ENCODE measurements around the gene CGB2.
"Not testable (repeated sequence)": the region's sequence is repeated elsewhere in the genome, so short reads cannot be mapped to it uniquely, and the experiment has no call there.

Gene CGB2

DNA sequence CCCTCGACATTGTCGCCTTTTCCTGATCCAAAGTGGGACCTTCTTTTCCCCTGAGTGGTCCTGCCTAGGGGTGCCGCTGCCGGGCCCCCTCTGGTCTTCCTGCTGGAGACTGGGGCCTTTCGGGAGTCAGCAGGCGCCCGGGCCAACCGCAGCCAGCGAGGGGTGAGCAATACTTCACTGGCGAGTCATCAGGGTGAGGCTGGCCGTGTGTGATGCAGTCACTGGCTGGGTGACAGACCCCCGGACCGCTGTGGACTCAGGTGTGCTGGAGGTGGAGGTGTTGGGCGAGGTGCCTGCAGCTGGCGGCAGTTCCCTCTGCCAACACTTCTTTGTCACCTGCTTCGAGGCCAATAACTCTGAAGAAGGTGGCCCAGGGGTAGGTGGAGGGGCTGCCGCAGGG lies 10.5 kb downstream of the CGB2 start:
- TF ChIP-seq, protein P1, sequence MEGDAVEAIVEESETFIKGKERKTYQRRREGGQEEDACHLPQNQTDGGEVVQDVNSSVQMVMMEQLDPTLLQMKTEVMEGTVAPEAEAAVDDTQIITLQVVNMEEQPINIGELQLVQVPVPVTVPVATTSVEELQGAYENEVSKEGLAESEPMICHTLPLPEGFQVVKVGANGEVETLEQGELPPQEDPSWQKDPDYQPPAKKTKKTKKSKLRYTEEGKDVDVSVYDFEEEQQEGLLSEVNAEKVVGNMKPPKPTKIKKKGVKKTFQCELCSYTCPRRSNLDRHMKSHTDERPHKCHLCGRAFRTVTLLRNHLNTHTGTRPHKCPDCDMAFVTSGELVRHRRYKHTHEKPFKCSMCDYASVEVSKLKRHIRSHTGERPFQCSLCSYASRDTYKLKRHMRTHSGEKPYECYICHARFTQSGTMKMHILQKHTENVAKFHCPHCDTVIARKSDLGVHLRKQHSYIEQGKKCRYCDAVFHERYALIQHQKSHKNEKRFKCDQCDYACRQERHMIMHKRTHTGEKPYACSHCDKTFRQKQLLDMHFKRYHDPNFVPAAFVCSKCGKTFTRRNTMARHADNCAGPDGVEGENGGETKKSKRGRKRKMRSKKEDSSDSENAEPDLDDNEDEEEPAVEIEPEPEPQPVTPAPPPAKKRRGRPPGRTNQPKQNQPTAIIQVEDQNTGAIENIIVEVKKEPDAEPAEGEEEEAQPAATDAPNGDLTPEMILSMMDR (IDR thresholded peaks at IDR 0.05; ENCODE audit: borderline replicate concordance, insufficient read depth, low read depth, low read length) = no peak
- no peak overlapping the region for H3K4me3 ChIP-seq (ENCODE audit: low read depth, low read length)

DNA sequence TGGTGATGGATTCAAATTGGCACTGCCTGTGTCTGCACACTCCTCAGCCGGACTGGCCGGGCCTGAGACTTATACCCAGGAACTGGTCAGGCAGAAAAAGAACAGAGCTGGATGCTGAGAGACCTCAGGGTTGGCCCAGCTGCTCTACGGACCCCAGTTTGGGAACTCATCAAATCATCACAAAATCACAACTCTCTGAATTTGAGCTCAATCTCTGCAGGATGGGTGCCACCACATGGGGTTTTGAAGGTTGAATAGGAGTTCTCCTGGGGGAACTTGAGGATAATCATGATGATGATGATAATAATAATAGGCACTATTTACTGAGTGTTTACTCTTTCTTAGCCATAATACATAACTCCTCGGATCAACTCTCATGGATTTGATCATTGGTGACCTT lies 11.0 kb downstream of the CGB2 start:
- not testable (repeated sequence) for H3K4me3 ChIP-seq (ENCODE audit: low read depth, low read length)

DNA sequence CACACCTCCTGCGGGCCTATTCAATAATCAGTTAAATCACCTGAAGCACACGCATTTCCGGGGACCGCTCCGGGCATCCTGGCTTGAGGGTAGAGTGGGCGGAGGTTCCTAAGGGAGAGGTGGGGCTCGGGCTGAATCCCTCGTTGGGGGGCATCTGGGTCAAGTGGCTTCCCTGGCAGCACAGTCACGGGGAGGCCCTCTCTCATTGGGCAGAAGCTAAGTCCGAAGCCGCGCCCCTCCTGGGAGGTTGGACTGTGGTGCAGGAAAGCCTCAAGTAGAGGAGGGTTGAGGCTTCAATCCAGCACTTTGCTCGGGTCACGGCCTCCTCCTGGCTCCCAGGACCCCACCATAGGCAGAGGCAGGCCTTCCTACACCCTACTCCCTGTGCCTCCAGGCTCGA lies 11.9 kb downstream of the CGB2 start, which contains the start of gene CGB5:
CGB5 (plus strand) TSS at position 301 of the 400 bp plus-strand sequence. CDS start 362 bp downstream, outside the sequence.
- H3K4me3 ChIP-seq (ENCODE audit: low read depth, low read length) = not testable (repeated sequence)

DNA sequence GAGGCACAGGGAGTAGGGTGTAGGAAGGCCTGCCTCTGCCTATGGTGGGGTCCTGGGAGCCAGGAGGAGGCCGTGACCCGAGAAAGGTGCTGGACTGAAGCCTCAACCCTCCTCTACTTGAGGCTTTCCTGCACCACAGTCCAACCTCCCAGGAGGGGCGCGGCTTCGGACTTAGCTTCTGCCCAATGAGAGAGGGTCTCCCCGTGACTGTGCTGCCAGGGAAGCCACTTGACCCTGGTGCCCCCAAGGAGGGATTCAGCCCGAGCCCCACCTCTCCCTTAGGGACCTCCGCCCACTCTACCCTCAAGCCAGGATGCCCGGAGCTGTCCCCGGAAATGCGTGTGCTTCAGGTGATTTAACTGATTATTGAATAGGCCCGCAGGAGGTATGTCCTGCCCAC lies 17.3 kb downstream of the CGB2 start, which contains the start of gene CGB8:
CGB8 (minus strand) TSS at position 101 of the 400 bp plus-strand sequence. CDS start 372 bp downstream, outside the sequence.
- H3K4me3 ChIP-seq (ENCODE audit: low read depth, low read length) = not testable (repeated sequence)

DNA sequence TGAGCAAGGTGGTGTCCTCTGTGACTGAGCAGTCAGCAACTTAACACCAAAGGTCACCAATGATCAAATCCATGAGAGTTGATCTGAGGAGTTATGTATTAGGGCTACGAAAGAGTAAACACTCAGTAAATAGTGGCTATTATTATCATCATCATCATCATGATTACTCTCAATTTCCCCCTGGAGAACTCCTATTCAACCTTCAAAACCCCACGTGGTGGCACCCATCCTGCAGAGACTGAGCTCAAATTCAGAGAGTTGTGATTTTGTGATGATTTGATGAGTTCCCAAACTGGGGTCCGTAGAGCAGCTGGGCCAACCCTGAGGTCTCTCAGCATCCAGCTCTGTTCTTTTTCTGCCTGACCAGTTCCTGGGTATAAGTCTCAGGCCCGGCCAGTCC lies 18.1 kb downstream of the CGB2 start:
- not testable (repeated sequence) for H3K4me3 ChIP-seq (ENCODE audit: low read depth, low read length)

DNA sequence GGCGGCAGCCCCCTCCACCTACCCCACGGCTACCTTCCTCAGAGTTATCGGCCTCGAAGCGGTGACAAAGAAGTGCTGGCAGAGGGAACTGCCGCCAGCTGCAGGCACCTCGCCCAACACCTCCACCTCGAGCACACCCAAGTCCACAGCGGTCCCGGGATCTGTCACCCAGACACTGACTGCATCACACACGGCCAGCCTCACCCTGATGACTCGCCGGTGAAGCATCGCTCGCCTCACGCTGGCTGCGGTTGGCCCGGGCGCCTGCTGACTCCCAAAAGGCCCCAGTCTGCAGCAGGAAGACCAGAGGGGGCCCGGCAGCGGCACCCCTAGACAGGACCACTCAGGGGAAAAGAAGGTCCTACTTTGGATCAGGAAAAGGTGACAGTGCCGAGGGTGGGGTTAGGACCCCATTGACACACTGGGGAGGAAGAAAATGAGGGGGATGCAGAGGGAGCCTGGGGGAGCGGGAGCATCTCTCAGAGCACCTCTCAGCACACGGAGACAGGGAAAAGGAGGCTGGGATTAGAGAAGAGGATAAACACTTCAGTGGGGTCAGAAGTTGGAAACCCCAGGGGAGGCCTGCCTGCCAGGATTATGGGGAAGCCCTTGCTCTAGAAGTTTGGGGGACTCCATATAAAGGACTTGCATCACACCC lies 18.8 kb downstream of the CGB2 start:
- not testable (repeated sequence) for H3K4me3 ChIP-seq (ENCODE audit: low read depth, low read length)

DNA sequence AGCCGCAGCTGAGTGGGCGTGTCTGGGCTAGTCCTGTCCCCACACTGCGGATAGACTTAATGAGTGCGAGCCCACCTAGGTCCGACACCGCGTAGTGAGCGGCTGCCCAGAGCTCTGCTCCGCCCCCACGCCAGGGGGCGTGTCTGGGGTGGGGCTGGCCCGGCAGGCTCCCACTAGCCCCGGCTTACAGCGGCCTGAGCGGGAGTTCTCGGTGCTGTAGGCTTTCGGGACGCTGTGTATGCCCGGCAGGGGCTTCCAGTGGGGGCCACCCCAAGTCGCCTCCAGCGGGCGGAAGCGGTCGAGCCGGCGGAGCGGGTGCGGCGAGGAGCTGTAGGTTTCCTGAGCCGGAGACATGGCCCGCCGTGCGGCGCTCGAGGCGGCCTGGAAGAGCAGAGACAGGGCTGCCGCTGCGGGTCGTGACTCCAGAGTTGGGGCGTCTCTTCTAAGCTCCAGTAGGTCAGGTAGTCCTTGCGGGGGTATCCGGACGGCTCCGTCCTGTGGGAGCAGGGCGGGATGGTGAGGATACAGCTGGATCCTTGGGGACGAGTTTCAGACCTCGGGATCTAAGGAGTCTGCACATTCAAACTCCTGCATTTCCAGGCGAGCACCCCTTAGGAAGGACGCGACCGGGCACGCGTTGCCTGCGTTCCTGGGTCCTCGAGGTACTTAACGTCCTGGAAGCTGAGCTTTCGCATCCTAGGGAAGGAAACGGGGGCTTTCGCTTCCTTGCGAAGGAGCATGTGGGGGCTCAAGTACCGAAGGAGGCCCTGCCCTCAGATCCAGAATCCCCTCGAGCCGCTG lies 24.6 kb downstream of the CGB2 start:
- TF ChIP-seq, protein P1 (IDR thresholded peaks at IDR 0.05; ENCODE audit: borderline replicate concordance, insufficient read depth, low read depth, low read length) = no peak
- H3K4me3 ChIP-seq (ENCODE audit: low read depth, low read length) = peak overlapping the region; percentile 36

DNA sequence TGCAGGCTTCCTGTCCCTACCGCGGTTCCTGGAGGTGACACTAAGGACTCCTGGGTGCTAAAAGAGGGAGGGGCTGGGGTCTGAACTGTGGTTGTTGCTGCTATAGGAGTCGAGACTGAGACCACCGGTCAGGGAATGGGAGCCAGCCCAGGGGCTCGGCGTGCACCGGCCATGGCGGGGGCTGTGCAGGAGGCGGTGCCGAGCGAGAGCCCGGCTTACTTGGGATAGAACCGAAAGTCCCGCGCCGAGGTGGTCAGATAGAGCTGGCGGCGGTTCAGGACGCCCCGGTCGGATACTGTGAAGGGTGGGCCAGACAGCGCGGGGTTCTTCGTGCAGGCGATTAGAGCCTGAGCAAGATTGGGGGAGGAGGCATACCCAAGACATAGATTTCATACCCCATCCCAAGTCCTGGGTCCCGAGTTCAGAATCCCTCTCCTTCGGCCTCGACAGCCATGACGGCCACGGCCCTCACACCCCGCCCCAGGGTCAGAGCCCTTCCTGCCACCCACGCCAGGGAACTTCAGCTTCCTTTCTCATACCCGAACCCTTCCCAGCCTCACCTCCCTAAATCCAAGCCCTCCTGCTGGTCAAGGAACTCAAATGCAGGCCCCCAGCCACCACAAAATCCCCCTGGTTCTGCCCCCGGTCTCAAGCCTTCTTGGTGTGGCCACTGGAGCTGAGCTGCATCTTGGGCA lies 25.4 kb downstream of the CGB2 start:
- H3K4me3 ChIP-seq (ENCODE audit: low read depth, low read length) = not testable (repeated sequence)

DNA sequence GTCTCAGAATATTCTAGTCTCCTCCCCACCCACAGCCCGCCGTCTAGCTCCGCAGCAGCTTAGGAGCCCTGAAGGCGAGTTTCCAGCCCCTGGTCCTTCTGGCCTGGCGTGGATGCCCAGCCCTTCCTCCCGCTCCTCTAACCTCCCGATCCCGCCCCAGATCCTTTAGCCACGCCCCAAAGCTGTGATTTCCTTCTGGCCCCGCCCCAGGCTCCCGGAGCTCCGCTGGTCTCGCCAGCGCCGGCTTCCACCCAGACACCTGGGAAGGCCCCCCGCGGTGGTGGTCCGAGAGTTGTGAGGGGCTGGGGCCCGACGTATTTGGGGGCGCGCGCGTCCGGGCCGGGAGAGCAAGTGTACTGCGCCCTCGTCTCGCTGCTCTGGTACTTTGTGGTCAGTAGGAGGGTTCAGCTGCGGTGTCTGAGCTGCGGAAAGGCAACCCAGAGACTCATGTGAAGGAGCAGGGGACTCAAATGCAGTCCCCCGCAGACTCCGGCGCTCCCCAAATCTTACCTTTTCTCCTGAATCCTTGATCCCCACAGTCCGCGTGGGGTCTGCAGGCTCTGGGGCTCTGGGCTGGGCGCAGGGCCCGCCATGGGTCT lies 26.0 kb downstream of the CGB2 start, which contains the start of gene CGB7:
CGB7 (minus strand) TSS at position 114 of the 599 bp plus-strand sequence. CDS start 2,374 bp downstream, outside the sequence.
- H3K4me3 ChIP-seq (ENCODE audit: low read depth, low read length) = no peak within 1 kb of the TSS
- TF ChIP-seq, protein P1 (IDR thresholded peaks at IDR 0.05; ENCODE audit: borderline replicate concordance, insufficient read depth, low read depth, low read length) = no peak

DNA sequence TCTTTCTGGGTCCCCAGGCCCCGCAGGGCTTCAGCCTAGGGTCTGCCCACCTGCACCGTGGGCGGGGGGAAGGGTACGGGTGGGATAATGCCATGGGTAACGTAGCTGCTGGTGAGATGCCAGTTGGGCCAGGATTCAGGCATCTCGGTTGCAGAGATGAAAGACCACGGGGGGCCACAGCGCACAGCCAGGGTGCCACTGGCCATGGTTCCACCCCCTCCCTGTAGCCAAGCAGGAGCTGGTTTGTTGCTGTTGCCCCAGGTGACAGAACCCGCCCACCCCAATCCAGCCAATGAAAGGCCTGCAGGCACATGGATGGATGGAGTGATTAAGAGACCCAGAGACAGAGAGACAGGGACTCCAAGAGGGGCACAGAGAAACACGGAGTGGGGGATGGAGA lies 26.9 kb downstream of the CGB2 start:
- TF ChIP-seq, protein P1 (IDR thresholded peaks at IDR 0.05; ENCODE audit: borderline replicate concordance, insufficient read depth, low read depth, low read length) = no peak
- H3K4me3 ChIP-seq (ENCODE audit: low read depth, low read length) = no peak overlapping the region
